Caco-2 (cell line): ENCODE results near the gene ALPK3. TPM values are rescaled to one million over a fixed set of nuclear protein-coding genes. Genes with fewer than 3 reads are reported as not detected.

ENCODE experiments used
- BruUV-seq: library from RNA; stranded (reverse); fragments of 400-500 nt; replicated peaks from 2 replicates; lab custom pipeline; 2021; lab: Mats Ljungman, UMichigan
- CTCF ChIA-PET: fragments of 300-600 bp; sonication (Branson Sonifier 250); formaldehyde crosslinking; loops from one replicate; lab custom pipeline; 2022; ENCODE audit warnings: antibody characterized with exemption; lab: Charles Lee
- POLR2A ChIA-PET: fragments of 300-600 bp; sonication (Branson Sonifier 250); formaldehyde crosslinking; loops from one replicate; lab custom pipeline; 2022; ENCODE audit warnings: antibody characterized with exemption; lab: Charles Lee
- DNase-seq, 2 experiments: peaks; one replicate each; pipeline versions ENCODE4 v3.0.0 to v3.0.0-alpha.2; 2020 to 2022
- H3K27me3 ChIP-seq: replicated peaks from 2 replicates; pipeline ENCODE4 v1.6.0; 2011; ENCODE audit warnings: low read length; ENCODE audit not compliant: control insufficient read depth, insufficient read depth
- H3K36me3 ChIP-seq: 2 replicates; pipeline ENCODE4 v1.5.1; 2011; ENCODE audit warnings: low read length; ENCODE audit not compliant: control insufficient read depth, insufficient read depth
- H3K4me1 ChIP-seq: fragments of 250-450 bp; sonication (Bioruptor Pico); 2 replicates; pipeline ENCODE4 v1.5.1; 2020; ENCODE audit warnings: mild to moderate bottlenecking
- H3K4me3 ChIP-seq: 2 replicates; pipeline ENCODE4 v1.5.1; 2011; ENCODE audit warnings: low read depth, mild to moderate bottlenecking, control low read depth, low read length
- H3K9me3 ChIP-seq: fragments of 250-450 bp; sonication (Bioruptor Pico); 2 replicates; pipeline ENCODE4 v1.5.1; 2020; ENCODE audit warnings: mild to moderate bottlenecking, moderate library complexity
- H3K27ac Mint-ChIP-seq: one replicate; pipeline ENCODE4 v1.8.0; 2022; ENCODE audit warnings: mixed read lengths; ENCODE audit not compliant: unreplicated experiment
- H3K27me3 Mint-ChIP-seq: one replicate; pipeline ENCODE4 v1.8.0; 2022; ENCODE audit warnings: mixed read lengths; ENCODE audit not compliant: insufficient read depth, unreplicated experiment
- H3K36me3 Mint-ChIP-seq: one replicate; pipeline ENCODE4 v1.8.0; 2022; ENCODE audit warnings: mild to moderate bottlenecking, mixed read lengths; ENCODE audit not compliant: insufficient read depth, unreplicated experiment
- H3K4me1 Mint-ChIP-seq: one replicate; pipeline ENCODE4 v1.8.0; 2022; ENCODE audit warnings: low read depth, mixed read lengths; ENCODE audit not compliant: unreplicated experiment
- H3K4me3 Mint-ChIP-seq: one replicate; pipeline ENCODE4 v1.8.0; 2022; ENCODE audit warnings: mild to moderate bottlenecking, moderate library complexity, mixed read lengths; ENCODE audit not compliant: unreplicated experiment
- H3K9me3 Mint-ChIP-seq: one replicate; pipeline ENCODE4 v1.8.0; 2022; ENCODE audit warnings: mixed read lengths; ENCODE audit not compliant: unreplicated experiment
- CTCF ChIP-seq, 2 experiments: fragments of 200-600 bp in 1 of 2; IDR thresholded peaks; 1 replicate in 1 of 2; 2 replicates in 1 of 2; pipeline versions ENCODE4 v1.5.1 to v1.8.0; 2011 to 2022; ENCODE audit warnings: antibody characterized with exemption in 1 of 2, control low read depth in 1 of 2, inconsistent platforms in 1 of 2, low read depth in 1 of 2, low read length in 1 of 2, mild to moderate bottlenecking in 1 of 2, moderate library complexity in 1 of 2; ENCODE audit not compliant: insufficient read depth in 1 of 2, severe bottlenecking in 1 of 2, unreplicated experiment in 1 of 2
- intact Hi-C: fragments of 100-400 bp; cut with micrococcal nuclease; formaldehyde crosslinking; loops from one replicate; pipeline ENCODE4 v1.10.0; 2022; ENCODE audit not compliant: unreplicated experiment
- total RNA-seq: library from RNA; stranded (reverse); gene quantifications from 2 replicates; pipeline ENCODE4 v1.2.3, GENCODE V29; 2022

Gene ALPK3
- total RNA-seq, 1 experiment from 2014 or later: 0.43 TPM

- no peak overlapping the region for H3K27ac Mint-ChIP-seq
- H3K27me3 Mint-ChIP-seq: no peaks in the 10 kb centered on the region
- H3K4me3 Mint-ChIP-seq: no peak overlapping the region
- no TSS peak for BruUV-seq
- no peaks in the 10 kb centered on the region for H3K36me3 ChIP-seq
- peaks cover 7% of the 10 kb centered on the region for H3K4me1 Mint-ChIP-seq
- H3K4me1 ChIP-seq: no peaks in the 10 kb centered on the region
- intact Hi-C loops: no loop called here
- no peak for DNase-seq
- H3K9me3 Mint-ChIP-seq: peaks cover 3% of the 10 kb centered on the region
- CTCF ChIA-PET: no interaction called here
- POLR2A ChIA-PET: no interaction called here
- peaks cover 8% of the 10 kb centered on the region; the same call in 1 of the 2 replicates for H3K9me3 ChIP-seq
- H3K36me3 Mint-ChIP-seq: no peaks in the 10 kb centered on the region
- no peak overlapping the region for H3K4me3 ChIP-seq
- TF ChIP-seq CTCF (IDR thresholded peaks at IDR 0.05; ENCODE audit: insufficient read depth in 1 of 2, low read depth in 1 of 2, low read length in 1 of 2, severe bottlenecking in 1 of 2, unreplicated experiment in 1 of 2): no peak
- H3K27me3 ChIP-seq: no peaks in the 10 kb centered on the region
Measured at GRCh38 chr15:84852212-84852611, 35.1 kb downstream of the ALPK3 start.

GRCh38 chr15:84855136-84855535 is 38.0 kb downstream of the ALPK3 start:
- DNase-seq: no peak
- peaks cover 7% of the 10 kb centered on the region for H3K4me1 Mint-ChIP-seq
- CTCF ChIA-PET: no interaction called here
- H3K4me3 Mint-ChIP-seq: no peak overlapping the region
- no peaks in the 10 kb centered on the region for H3K36me3 Mint-ChIP-seq
- BruUV-seq: no TSS peak
- H3K27me3 Mint-ChIP-seq: no peaks in the 10 kb centered on the region
- H3K9me3 ChIP-seq: no peaks in the 10 kb centered on the region
- H3K4me1 ChIP-seq: peaks cover 5% of the 10 kb centered on the region; the same call in 1 of the 2 replicates
- H3K27ac Mint-ChIP-seq: no peak overlapping the region
- no peaks in the 10 kb centered on the region for H3K27me3 ChIP-seq
- TF ChIP-seq CTCF (IDR thresholded peaks at IDR 0.05; ENCODE audit: insufficient read depth in 1 of 2, low read depth in 1 of 2, low read length in 1 of 2, severe bottlenecking in 1 of 2, unreplicated experiment in 1 of 2): no peak
- POLR2A ChIA-PET: no interaction called here
- intact Hi-C loops: no loop called here
- no peaks in the 10 kb centered on the region for H3K9me3 Mint-ChIP-seq
- no peaks in the 10 kb centered on the region for H3K36me3 ChIP-seq
- H3K4me3 ChIP-seq: no peak overlapping the region

- no peak for TF ChIP-seq CTCF (IDR thresholded peaks at IDR 0.05; ENCODE audit: insufficient read depth in 1 of 2, low read depth in 1 of 2, low read length in 1 of 2, severe bottlenecking in 1 of 2, unreplicated experiment in 1 of 2)
- ChIA-PET CTCF (no interaction called here), POLR2A (no interaction called here)
- Mint-ChIP-seq H3K27me3 (no peaks in the 10 kb centered on the region), H3K4me3 (no peak overlapping the region), H3K9me3 (no peaks in the 10 kb centered on the region), H3K36me3 (no peaks in the 10 kb centered on the region), H3K27ac (no peak overlapping the region), H3K4me1 (peaks cover 7% of the 10 kb centered on the region)
- no TSS peak for BruUV-seq
- intact Hi-C loops: no loop called here
- Histone ChIP-seq H3K27me3 (no peaks in the 10 kb centered on the region), H3K4me1 (peaks cover 5% of the 10 kb centered on the region; the same call in 1 of the 2 replicates), H3K36me3 (no peaks in the 10 kb centered on the region), H3K9me3 (no peaks in the 10 kb centered on the region), H3K4me3 (no peak overlapping the region)
- DNase-seq: no peak
Measured at GRCh38 chr15:84855765-84856164, 38.6 kb downstream of the ALPK3 start.
